ENCODE data around the gene CIB1.
A peak's percentile ranks its signal among the peaks of the same experiment; 100 is the strongest.

The CIB1 gene

GRCh38 chr15:90214553-90215196, 19.1 kb downstream of the CIB1 start:
- no peak for DNase-seq (ENCODE audit: low read depth)

- no peak for DNase-seq (ENCODE audit: low read depth)
Observed at GRCh38 chr15:90213818-90214204, 19.9 kb downstream of the CIB1 start.

GRCh38 chr15:90213122-90213817, 20.5 kb downstream of the CIB1 start:
- no peak for DNase-seq (ENCODE audit: low read depth)

DNA sequence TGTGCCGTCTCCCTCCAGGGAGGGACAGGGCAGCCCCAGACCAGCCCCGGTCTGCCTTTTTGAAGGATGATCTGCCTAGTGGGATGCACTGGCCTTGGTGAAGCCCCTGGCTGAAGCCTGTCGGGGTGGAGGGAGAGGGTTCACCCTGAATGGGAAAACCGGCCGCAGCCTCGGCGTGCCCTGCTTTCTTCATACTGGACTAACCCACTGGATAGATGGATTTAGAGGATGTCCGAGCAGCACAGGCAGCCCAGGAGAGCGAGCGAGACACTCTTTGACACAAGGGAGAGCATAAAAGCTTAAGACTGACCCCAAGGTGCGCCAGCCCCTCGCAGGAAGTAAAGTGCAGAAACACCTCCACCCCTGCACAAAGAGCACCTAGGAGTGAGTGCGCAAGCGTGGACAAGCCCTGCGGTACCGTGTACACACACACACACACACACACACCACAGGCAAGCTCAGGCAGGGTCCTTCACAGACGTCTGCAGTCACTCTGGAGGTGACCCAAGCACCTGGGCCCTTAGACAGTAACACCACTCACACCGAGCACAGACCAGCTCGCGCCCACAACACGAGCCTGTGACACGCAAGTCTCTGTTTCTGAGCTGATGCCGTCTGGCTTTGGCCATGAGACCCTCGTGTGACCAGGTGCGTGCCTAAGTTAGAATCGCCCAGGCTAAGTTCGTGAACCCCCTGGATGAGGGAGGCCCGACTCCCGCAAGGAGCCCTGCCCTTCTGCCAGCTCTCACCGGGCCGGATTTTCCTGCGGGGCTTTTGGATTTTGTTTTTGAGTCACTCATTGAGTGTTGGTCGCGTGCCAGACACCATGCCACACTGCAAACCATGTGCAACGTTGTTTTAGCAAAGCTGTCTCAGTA, 21.3 kb downstream of the CIB1 start:
- DNase-seq (ENCODE audit: low read depth), result no peak

GRCh38 chr15:90211440-90212143, 22.1 kb downstream of the CIB1 start:
- peak; percentile 37 for DNase-seq (ENCODE audit: low read depth)

DNA sequence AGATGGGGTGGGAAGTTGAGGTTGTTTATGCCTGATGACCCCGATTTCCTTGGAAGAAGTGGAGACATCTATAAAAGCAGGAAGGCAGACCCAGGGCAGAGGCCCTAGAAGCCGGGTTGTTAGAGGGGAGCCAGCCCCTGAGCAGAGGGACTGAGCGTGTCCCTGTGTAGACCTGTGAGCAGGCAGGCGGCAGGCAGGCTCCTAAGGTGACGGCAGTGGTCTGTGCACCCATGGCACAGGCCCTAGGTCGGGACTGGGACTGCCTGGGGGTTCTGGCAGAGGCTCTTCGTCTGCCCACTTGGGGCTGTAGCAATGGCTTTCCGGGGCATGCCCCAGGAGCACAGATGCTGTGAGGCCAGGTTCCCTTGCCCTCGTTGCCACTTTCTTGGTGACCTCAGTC, 22.7 kb downstream of the CIB1 start:
- DNase-seq (ENCODE audit: low read depth), result no peak

DNA sequence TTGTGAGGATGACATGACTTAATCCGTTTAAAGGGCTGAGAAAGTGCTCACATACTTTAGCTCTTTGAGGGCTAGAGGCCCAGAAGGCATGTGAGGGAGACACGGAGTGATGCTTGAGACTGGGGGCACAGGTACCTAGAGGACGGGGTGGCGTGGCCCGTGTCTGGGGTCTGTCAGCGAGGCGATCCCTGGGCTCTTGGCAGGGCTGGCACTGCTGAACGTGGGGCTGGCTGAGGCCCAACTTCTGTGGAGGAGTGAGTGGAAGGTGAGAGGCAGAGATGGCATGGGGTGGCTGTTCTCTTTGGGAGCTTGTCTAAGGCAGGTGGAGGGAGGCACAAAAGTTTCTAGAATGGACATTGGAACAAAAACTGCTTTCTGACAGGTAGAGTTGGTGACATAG, 23.1 kb downstream of the CIB1 start:
- no peak for DNase-seq (ENCODE audit: low read depth)

DNA sequence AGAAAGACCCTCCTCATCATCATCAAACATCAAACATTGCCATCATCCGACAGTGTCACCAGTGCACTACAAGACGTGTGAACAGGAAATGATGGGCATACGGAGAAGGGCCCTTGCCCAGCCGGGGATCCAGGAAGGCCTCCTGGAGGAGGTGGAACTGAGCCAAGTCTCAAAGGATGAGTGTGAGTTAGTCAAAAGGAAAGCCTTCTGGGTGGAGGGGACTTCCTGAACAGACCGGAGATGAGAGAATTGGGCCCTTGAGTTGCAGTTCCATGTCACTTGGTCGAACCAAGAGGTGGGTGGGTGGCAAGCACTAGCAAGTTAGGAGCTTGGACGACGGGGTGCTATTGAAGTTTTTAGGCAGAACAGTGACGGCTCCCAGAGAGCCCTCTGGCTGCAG, 24.1 kb downstream of the CIB1 start:
- DNase-seq (ENCODE audit: low read depth), result no peak

DNA sequence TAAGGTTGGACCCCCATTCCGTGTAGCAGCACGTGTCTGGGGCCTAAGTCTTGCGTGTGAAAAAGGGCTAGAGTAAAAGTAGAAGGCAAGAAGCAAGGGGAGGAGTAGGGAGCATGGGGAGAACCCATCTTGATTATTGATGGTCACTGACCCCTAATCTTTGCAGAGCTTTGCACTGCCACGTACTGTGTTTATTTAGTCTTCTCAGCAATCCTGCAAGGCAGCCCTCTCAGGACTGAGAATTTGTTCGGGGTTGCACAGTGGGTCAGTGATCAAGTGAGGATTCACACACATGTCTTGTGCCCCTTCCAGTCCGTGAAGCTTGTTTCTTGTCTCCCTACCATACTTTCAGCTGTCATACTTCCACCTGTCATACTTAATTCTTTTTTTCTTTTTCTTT, 25.4 kb downstream of the CIB1 start:
- peak; percentile 58 for DNase-seq (ENCODE audit: low read depth)

DNA sequence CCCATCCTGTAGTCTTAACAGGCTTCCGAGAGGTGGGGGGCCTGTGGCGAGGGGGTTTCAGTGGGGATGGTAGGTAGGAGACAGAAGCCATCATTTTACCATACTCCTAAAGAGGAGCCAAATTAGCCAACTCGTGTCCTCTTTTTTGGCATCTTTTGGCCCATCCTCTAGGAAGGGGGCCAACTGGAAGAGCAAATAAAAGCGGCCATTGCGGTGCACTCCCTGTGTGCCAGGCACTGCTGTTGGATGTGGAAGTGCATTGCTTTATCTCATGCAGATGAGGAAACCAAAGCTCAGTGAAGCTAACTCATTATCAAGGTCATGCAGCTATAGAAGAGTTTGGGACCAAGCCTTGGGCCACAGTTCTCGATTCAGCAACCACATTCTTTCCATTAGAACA, 26.5 kb downstream of the CIB1 start:
- no peak for DNase-seq (ENCODE audit: low read depth)

DNA sequence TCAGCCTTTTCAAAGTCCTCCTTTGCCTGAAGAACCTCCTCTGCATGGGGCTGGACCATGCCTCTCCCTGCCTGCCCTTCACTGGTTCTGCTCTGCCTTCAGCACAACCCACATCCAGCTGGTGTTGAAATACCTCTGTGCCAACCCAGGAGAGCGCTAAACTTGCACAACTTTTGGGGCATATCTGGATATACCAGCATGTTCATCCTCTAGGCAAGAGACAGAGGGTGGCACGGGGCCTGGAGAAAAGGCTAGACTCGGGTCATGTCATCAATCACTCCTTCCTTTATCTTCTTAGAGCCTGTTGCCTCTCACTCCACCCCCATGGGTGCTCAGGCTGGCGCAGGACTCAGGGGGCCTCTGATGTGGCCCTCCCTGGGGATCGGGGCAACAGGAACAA, 27.9 kb downstream of the CIB1 start:
- peak; percentile 65 for DNase-seq (ENCODE audit: low read depth)

- DNase-seq (ENCODE audit: low read depth), result no peak
Observed at GRCh38 chr15:90205050-90205848, 28.5 kb downstream of the CIB1 start.

DNA sequence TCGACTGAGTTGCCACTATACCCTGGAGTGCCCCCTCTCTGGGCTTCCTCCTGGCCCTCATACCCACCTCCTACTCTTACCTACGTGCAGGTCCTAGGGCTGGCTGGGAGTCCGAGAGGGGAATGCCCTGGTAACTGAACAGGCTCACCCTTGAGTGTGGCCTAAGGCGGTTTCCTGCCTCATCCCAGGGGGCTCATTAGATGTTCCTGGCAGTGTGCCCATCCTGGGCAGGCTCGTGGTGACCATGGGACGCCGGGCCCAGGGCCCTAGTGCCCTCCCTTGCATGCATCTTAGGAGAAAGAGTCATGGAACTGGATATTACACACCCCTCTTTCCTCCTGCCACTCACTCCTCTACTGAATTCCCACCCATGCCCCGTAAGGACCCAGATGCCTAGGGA, 29.8 kb downstream of the CIB1 start:
- no peak for DNase-seq (ENCODE audit: low read depth)

DNA sequence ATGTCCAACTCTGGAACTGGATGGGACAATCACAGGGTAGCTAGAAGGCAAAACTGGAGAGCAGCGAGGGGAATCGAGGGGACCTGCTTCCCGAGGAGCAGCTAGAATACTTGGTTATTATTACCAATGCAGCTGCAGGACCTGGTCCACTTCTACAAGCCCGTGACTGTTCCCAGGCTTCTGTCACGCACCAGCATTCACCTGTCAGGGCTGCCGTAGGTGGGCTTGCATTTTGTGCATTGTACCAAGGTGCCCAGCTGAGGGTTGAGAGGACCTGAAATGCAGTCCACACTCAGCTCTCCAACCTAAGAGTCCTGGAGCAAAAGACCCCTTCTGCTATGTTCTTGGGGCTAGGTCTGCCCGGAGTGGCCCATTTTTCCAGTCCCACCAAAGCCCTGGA, 30.3 kb downstream of the CIB1 start:
- no peak for DNase-seq (ENCODE audit: low read depth)

DNA sequence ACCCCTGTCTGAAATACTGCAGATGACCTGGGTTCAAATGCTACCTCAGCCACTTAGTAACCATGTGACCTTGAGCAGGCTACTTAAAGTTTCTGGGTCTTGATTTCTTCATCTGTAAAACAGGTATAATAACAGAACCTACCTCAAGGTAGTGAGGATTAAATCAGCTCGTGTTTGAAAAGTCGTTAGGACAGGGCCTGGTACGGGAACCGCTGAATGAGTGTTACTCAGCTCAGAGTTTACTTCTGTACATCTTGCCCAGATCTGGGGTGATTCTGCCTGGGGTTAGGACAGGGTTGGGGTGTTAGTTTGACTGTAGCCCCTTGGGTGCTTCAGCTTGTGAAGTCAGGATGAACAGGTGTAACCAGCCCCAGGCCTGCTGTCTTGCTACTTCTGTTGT, 30.8 kb downstream of the CIB1 start:
- DNase-seq (ENCODE audit: low read depth), result no peak

GRCh38 chr15:90201944-90202375, 31.8 kb downstream of the CIB1 start:
- peak; percentile 35 for DNase-seq (ENCODE audit: low read depth)

- peak; percentile 37 for DNase-seq (ENCODE audit: low read depth)
Observed at GRCh38 chr15:90201130-90201943, 32.4 kb downstream of the CIB1 start, which contains the start of gene SEMA4B. Gene SEMA4B (plus strand): TSS chr15:90201330. CDS start chr15:90201579, 249 bp downstream.

DNA sequence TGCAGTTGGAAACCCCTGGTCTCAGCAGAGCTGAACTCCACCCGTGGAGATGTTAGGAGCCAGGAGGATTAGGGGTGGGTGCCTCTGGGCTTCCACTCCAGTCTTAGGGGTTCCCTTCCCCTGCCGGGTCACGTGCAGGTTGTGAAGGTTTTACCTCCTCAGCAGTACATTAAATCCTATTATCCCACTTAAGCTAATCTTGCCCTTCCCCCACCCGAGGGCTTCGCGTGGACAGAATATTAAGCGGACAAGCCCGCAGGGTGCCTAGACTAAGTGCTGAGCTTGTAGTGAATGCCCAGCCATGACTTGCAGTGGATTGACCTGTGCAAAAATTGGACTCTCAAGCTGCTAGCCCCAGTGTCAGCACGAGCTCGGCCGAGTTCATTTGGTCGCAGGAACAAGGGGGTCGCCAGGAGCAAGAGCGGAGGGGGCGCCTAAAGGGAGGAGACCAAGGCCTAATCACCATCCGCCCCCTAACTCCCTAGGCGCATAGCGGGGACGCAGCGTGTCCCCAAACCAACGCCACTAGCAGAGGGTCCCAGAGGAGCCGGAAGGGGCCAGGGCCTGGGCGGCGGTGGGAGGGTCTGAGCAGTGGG, 33.1 kb downstream of the CIB1 start:
- DNase-seq (ENCODE audit: low read depth), result no peak

GRCh38 chr15:90194655-90195054, 39.1 kb downstream of the CIB1 start:
- DNase-seq (ENCODE audit: low read depth), result no peak
